ENCODE measurements around the gene SBF2.
"Not testable (repeated sequence)": the region's sequence is repeated elsewhere in the genome, so short reads cannot be mapped to it uniquely, and the experiment has no call there.

The SBF2 gene

GRCh38 chr11:10236840-10237239 is 57.2 kb downstream of the SBF2 start:
- no peak overlapping the region for H3K4me3 ChIP-seq (ENCODE audit: low read depth in 1 of 2, low read length in 2 of 2)
- no peaks in the 10 kb centered on the region for H3K36me3 ChIP-seq (ENCODE audit: insufficient read depth, low read length)
- no peak overlapping the region for H2AFZ ChIP-seq (ENCODE audit: low read depth, low read length)
- H4K20me1 ChIP-seq (ENCODE audit: insufficient read depth, low read length): 0 out of 2 replicates have a peak, but pooled peaks cover 2% of the 10 kb centered on the region
- H3K27ac ChIP-seq (ENCODE audit: low read length): no peak overlapping the region
- DNase-seq (no peak), ATAC-seq (ENCODE audit: insufficient read depth, low read depth) (no peak)
- no peak for TF ChIP-seq CTCF (IDR thresholded peaks at IDR 0.05; ENCODE audit: borderline replicate concordance, extremely low read depth, low read length, poor library complexity, severe bottlenecking)
- H3K4me1 ChIP-seq (ENCODE audit: insufficient read depth, low read length): no peaks in the 10 kb centered on the region
- no peak overlapping the region for H3K9ac ChIP-seq (ENCODE audit: low read depth, low read length)
- no peak overlapping the region for H3K4me2 ChIP-seq (ENCODE audit: insufficient read depth, low read length)
- H3K9me3 ChIP-seq (ENCODE audit: insufficient read depth, low read length, severe bottlenecking): peaks cover 10% of the 10 kb centered on the region
- peaks cover 8% of the 10 kb centered on the region for H3K79me2 ChIP-seq (ENCODE audit: insufficient read depth, low read length)
- no peaks in the 10 kb centered on the region for H3K27me3 ChIP-seq (ENCODE audit: insufficient read depth, low read length, poor library complexity)

- H2AFZ ChIP-seq (ENCODE audit: low read depth, low read length): no peak overlapping the region
- no peaks in the 10 kb centered on the region for H4K20me1 ChIP-seq (ENCODE audit: insufficient read depth, low read length)
- no peaks in the 10 kb centered on the region for H3K27me3 ChIP-seq (ENCODE audit: insufficient read depth, low read length, poor library complexity)
- H3K4me2 ChIP-seq (ENCODE audit: insufficient read depth, low read length): no peak overlapping the region
- no peaks in the 10 kb centered on the region for H3K4me1 ChIP-seq (ENCODE audit: insufficient read depth, low read length)
- DNase-seq (no peak), ATAC-seq (ENCODE audit: insufficient read depth, low read depth) (no peak)
- no peak overlapping the region for H3K9ac ChIP-seq (ENCODE audit: low read depth, low read length)
- peaks cover 5% of the 10 kb centered on the region; the same call in 1 of the 2 replicates for H3K79me2 ChIP-seq (ENCODE audit: insufficient read depth, low read length)
- H3K4me3 ChIP-seq (ENCODE audit: low read depth in 1 of 2, low read length in 2 of 2): no peak overlapping the region
- H3K27ac ChIP-seq (ENCODE audit: low read length): no peak overlapping the region
- no peaks in the 10 kb centered on the region for H3K36me3 ChIP-seq (ENCODE audit: insufficient read depth, low read length)
- H3K9me3 ChIP-seq (ENCODE audit: insufficient read depth, low read length, severe bottlenecking): peaks cover 10% of the 10 kb centered on the region
- TF ChIP-seq EZH2 (IDR thresholded peaks at IDR 0.05; ENCODE audit: borderline replicate concordance, low read depth, low read length, severe bottlenecking): no peak
- TF ChIP-seq CTCF (IDR thresholded peaks at IDR 0.05; ENCODE audit: borderline replicate concordance, extremely low read depth, low read length, poor library complexity, severe bottlenecking): no peak
These were observed 60.4 kb downstream of the SBF2 start for GRCh38 chr11:10233581-10233980.

- TF ChIP-seq EZH2 (IDR thresholded peaks at IDR 0.05; ENCODE audit: borderline replicate concordance, low read depth, low read length, severe bottlenecking): no peak
- TF ChIP-seq CTCF (IDR thresholded peaks at IDR 0.05; ENCODE audit: borderline replicate concordance, extremely low read depth, low read length, poor library complexity, severe bottlenecking): no peak
- peaks cover 4% of the 10 kb centered on the region; the same call in 1 of the 2 replicates for H3K79me2 ChIP-seq (ENCODE audit: insufficient read depth, low read length)
- H3K27me3 ChIP-seq (ENCODE audit: insufficient read depth, low read length, poor library complexity): no peaks in the 10 kb centered on the region
- H3K36me3 ChIP-seq (ENCODE audit: insufficient read depth, low read length): no peaks in the 10 kb centered on the region
- H3K4me1 ChIP-seq (ENCODE audit: insufficient read depth, low read length): no peaks in the 10 kb centered on the region
- peaks cover 10% of the 10 kb centered on the region for H3K9me3 ChIP-seq (ENCODE audit: insufficient read depth, low read length, severe bottlenecking)
- no peak overlapping the region for H3K27ac ChIP-seq (ENCODE audit: low read length)
- H3K4me2 ChIP-seq (ENCODE audit: insufficient read depth, low read length): no peak overlapping the region
- no peak overlapping the region for H3K9ac ChIP-seq (ENCODE audit: low read depth, low read length)
- no peak for DNase-seq
- no peak overlapping the region for H2AFZ ChIP-seq (ENCODE audit: low read depth, low read length)
- no peak overlapping the region for H3K4me3 ChIP-seq (ENCODE audit: low read depth in 1 of 2, low read length in 2 of 2)
- no peak for ATAC-seq (ENCODE audit: insufficient read depth, low read depth)
- H4K20me1 ChIP-seq (ENCODE audit: insufficient read depth, low read length): no peaks in the 10 kb centered on the region
These were observed 61.3 kb downstream of the SBF2 start for GRCh38 chr11:10232756-10233155.

GRCh38 chr11:10231803-10232202 is 62.2 kb downstream of the SBF2 start:
- H3K27me3 ChIP-seq (ENCODE audit: insufficient read depth, low read length, poor library complexity); H3K9ac ChIP-seq (ENCODE audit: low read depth, low read length); DNase-seq; H2AFZ ChIP-seq (ENCODE audit: low read depth, low read length); H4K20me1 ChIP-seq (ENCODE audit: insufficient read depth, low read length); H3K79me2 ChIP-seq (ENCODE audit: insufficient read depth, low read length); ATAC-seq (ENCODE audit: insufficient read depth, low read depth); H3K4me3 ChIP-seq (ENCODE audit: low read depth in 1 of 2, low read length in 2 of 2); H3K4me1 ChIP-seq (ENCODE audit: insufficient read depth, low read length); H3K4me2 ChIP-seq (ENCODE audit: insufficient read depth, low read length); H3K36me3 ChIP-seq (ENCODE audit: insufficient read depth, low read length); H3K27ac ChIP-seq (ENCODE audit: low read length): not testable (repeated sequence)
- H3K9me3 ChIP-seq (ENCODE audit: insufficient read depth, low read length, severe bottlenecking): peaks cover 10% of the 10 kb centered on the region
